DMS114 treated with DMSO at 0.1 percent for 48 hours (cell line): Measurements from ENCODE around the gene ELP4.

Experiments used
- DNase-seq: peaks from one replicate; lab custom pipeline; 2025; ENCODE audit not compliant: unreplicated experiment; lab: John Stamatoyannopoulos, UW

Gene ELP4

DNA sequence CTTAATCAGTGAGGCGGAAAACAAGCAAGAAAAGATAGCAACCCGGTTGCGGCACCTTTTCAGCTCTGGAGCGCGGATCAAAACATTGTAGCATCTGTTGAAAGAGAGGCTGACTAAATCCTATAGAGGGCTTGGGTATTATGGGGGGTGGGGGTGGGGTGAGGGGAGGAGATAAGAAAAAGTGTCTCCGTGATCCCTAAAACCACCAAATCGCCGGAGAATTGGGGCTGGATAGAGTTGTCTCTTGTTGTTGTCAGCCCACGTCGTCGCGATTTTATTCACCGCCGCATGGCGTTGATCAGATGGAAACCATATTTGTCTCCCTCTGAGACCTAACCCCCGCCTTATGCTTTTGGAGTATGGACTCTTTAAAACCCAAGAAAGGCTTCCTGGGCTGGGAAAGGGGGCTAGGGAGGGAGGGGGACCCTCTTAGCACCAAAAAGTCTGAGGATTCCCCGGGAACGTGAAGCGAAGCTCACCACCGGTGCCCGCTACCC lies 288.5 kb downstream of the ELP4 start:
- no peak for DNase-seq

- DNase-seq = no peak
Measured at GRCh38 chr11:31798554-31799434, 289.2 kb downstream of the ELP4 start.

GRCh38 chr11:31799435-31800397 lies 290.1 kb downstream of the ELP4 start:
- no peak for DNase-seq

- DNase-seq = no peak
Measured at GRCh38 chr11:31800398-31801265, 291.1 kb downstream of the ELP4 start.

GRCh38 chr11:31801298-31801702 lies 291.7 kb downstream of the ELP4 start:
- no peak for DNase-seq

DNA sequence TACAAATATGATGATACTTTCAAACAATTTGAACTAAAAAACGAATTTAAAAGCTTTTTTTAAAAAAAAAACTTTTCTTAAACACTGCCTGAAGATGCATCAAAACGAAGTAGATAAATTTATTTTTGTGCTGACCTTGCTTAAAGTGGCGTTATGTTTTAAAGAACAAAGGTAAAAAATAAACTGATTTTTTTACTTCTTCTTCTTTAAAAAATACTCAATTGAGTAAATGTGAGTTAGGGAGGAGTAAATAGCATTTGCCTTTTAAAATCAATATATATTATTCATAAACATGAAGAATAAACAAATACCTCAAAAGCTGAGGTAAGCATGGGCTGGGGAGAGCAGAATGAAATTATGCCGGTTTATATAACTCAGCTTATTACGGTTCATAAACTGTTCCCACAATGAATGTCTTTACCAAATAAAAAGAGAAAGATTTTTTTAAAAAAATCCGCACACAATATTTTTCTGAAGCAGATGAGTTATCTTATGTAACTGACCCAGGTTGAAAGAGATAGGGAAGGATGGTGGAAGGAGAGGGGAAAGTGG lies 292.5 kb downstream of the ELP4 start:
- DNase-seq = no peak

- no peak for DNase-seq
Measured at GRCh38 chr11:31802609-31802989, 293.0 kb downstream of the ELP4 start.

GRCh38 chr11:31802990-31803812 lies 293.6 kb downstream of the ELP4 start:
- no peak for DNase-seq

GRCh38 chr11:31803813-31804311 lies 294.3 kb downstream of the ELP4 start:
- no peak for DNase-seq

DNA sequence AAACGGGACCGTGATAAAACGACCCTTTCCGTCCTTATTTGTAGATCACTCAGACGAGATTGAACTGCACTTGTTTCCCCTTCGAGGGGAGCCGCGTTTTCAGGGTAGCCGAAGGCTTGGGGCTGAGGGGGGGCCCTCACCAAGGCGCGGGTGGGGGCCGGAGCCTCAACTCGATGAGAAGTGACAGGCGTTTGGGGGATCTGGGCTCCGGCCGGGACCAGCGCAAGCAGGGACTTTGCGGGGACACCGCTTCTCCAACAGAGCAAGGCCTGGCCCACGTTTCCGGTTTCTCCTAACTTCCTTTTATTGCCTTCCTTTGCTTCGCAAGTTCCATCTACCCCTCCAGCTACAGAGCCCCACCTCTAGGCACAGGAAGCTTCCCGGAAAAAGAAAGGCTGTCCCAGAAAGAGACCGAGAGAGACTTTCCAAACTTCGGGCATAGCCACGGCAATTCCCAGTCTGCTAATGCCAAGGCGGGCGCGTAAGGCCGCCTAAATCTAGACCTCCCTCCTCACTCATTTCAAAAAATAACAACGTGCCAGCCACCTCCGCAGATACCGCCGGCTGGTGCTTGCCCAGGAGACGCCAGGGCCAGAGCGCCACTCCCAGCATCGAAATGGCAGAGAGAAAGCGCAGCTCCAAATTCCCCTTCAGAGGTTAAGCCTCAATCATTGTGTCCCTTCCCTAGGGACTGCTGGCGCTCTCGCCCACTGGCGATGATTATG lies 294.9 kb downstream of the ELP4 start:
- no peak for DNase-seq

DNA sequence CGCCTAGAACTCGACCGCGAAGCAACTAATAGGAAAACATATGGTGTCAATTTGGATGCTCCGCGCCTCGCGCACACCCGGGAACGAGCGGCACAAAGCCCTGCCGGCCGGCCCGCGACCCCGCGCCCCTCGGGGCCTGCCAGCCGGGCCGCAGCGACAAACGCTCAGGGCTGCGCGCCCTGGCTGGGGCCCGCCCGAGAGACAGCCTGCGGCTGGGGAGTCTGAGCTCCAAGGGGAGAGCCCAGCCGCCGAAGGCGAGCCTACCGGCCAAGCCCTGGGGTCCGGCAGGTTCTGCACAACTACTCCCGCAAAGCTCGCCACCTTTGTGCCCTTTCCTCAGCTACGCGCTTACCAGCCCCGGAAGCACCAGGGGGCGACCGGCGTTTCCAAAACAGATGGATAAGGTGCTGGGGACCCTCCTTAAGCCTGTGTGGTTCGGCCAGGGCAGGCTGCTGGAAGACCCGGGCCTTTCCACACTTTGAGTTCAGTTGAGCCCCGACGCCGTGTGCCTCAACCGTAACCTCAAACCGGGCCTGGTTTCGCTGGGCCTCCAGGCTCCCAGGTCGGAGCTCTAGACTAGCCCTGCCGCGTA lies 295.6 kb downstream of the ELP4 start:
- DNase-seq = no peak

DNA sequence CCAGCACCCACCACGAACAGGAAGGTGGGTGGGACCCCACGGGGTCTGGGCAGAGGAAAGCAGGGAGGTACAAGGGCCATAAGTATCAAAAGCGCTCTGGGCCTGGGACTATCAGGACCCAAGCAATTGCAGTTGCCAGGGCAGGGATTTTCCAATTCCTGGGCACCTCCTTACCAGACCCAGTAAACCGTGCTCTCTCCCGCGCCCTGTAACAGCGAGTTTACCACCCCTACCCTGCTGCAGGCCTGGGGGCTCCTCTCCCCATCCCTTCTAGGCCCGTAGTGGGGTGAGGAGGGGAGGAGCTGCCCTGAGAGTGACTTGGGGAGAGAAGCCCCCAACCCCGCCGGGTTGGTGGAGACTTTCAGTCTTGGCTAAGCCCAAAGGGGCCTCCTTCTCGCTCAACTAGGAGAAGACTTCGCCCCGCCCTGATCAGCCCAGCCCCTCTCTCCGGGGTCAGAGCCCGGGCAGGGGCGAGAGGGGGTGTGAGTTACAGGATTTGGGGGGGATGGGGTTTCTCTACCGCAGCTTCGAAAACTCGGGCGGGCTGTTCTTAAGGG lies 296.1 kb downstream of the ELP4 start:
- DNase-seq = no peak

- no peak for DNase-seq
Measured at GRCh38 chr11:31806186-31806927, 296.8 kb downstream of the ELP4 start.

- no peak for DNase-seq
Measured at GRCh38 chr11:31806928-31807798, 297.6 kb downstream of the ELP4 start.

GRCh38 chr11:31807799-31808667 lies 298.5 kb downstream of the ELP4 start:
- no peak for DNase-seq
